ENCODE measurements around the gene MYRIP.
"Not testable (repeated sequence)": the region's sequence is repeated elsewhere in the genome, so short reads cannot be mapped to it uniquely, and the experiment has no call there.

MYRIP gene

DNA sequence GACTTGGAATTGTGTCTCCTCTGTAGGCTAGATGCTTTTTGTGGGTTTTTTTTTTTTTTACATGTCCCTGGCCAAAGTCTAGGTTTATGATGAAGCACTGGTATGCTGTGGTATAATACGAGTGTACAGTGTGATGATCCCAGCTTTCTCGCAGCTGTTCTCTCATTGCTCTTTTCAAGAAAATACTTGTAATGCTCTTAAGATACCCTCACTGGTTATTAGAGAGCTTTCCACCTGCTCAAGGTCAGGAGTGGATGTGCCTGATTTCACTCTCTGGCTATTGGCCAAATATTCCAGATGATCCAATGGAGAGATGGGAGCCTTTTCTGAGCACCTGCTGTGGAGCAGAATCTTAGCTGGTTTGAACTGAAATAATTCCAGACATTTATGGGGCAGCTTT is 215.1 kb downstream of the MYRIP start:
- Histone ChIP-seq H3K4me3 (replicated peaks; ENCODE audit: low read depth, low read length) (no peak overlapping the region), H3K36me3 (ENCODE audit: control insufficient read depth, insufficient read depth, low read length) (no peaks in the 10 kb centered on the region), H3K27me3 (replicated peaks; ENCODE audit: control insufficient read depth, insufficient read depth, low read length) (no peaks in the 10 kb centered on the region)
- no peak for DNase-seq (ENCODE audit: extremely low read depth, insufficient read length)
- TF ChIP-seq, protein P1, sequence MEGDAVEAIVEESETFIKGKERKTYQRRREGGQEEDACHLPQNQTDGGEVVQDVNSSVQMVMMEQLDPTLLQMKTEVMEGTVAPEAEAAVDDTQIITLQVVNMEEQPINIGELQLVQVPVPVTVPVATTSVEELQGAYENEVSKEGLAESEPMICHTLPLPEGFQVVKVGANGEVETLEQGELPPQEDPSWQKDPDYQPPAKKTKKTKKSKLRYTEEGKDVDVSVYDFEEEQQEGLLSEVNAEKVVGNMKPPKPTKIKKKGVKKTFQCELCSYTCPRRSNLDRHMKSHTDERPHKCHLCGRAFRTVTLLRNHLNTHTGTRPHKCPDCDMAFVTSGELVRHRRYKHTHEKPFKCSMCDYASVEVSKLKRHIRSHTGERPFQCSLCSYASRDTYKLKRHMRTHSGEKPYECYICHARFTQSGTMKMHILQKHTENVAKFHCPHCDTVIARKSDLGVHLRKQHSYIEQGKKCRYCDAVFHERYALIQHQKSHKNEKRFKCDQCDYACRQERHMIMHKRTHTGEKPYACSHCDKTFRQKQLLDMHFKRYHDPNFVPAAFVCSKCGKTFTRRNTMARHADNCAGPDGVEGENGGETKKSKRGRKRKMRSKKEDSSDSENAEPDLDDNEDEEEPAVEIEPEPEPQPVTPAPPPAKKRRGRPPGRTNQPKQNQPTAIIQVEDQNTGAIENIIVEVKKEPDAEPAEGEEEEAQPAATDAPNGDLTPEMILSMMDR (IDR thresholded peaks at IDR 0.05; ENCODE audit: insufficient read depth, low read length, poor library complexity, severe bottlenecking) = no peak

DNA sequence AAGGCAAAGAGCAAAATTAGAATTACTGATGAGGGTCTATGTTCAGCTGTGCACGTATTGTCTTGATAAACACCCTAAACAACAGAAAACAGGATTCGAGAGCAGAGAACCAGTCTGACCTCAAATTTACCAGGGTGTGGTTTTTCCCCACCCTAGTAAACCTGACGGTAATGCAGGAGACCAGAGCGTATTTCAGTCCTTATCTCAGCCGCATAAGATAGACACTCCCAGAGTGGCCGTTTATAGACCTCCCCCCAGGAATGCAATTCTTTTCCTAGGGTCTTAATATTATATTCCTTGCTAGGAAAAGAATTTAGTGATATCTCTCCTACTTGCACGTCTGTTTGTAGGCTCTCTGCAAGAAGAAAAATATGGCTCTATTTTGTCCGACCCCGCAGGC is 216.5 kb downstream of the MYRIP start:
- not testable (repeated sequence) for H3K27me3 ChIP-seq (replicated peaks; ENCODE audit: control insufficient read depth, insufficient read depth, low read length); H3K4me3 ChIP-seq (replicated peaks; ENCODE audit: low read depth, low read length); H3K36me3 ChIP-seq (ENCODE audit: control insufficient read depth, insufficient read depth, low read length); DNase-seq (ENCODE audit: extremely low read depth, insufficient read length)

DNA sequence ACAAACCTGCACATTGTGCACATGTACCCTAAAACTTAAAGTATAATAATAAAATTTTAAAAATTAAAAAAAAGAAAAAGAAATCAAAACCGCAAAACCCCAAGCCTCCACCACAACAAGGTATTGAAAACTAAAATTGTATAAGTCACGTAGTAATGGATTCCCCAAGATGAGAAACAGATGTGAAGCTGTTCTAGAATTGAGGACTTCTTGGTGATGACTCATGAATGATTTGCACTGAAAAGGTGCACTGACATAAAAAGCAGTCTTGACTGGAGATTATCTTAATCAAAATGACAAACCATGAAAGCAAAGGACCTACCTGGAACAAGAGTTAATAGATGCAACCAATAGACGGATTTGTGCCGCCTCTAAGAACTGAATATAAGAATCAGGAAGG is 225.8 kb downstream of the MYRIP start:
- Histone ChIP-seq H3K36me3 (ENCODE audit: control insufficient read depth, insufficient read depth, low read length) (no peaks in the 10 kb centered on the region), H3K4me3 (replicated peaks; ENCODE audit: low read depth, low read length) (no peak overlapping the region), H3K27me3 (replicated peaks; ENCODE audit: control insufficient read depth, insufficient read depth, low read length) (no peaks in the 10 kb centered on the region)
- TF ChIP-seq, protein P1 (IDR thresholded peaks at IDR 0.05; ENCODE audit: insufficient read depth, low read length, poor library complexity, severe bottlenecking) = no peak
- DNase-seq (ENCODE audit: extremely low read depth, insufficient read length) = no peak

DNA sequence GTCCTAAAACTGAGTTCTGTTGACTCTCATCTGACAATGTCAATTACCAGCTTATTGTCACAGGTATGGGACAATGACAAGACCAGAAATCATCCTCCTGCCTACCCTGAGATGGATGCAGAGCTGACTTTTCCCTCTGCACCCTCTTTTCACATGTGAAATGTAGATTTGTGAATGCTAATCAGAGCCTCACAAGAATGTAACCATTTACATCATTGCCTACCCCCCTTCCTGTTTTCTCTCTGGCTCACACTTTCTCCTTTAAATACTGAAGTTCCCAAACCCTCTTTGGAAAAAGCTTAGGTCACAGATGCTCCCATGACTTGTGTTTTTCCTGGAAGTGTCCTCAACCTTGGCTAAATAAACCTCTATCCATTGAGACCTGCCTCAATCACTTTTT is 228.2 kb downstream of the MYRIP start:
- DNase-seq (ENCODE audit: extremely low read depth, insufficient read length) = no peak
- Histone ChIP-seq H3K36me3 (ENCODE audit: control insufficient read depth, insufficient read depth, low read length) (no peaks in the 10 kb centered on the region), H3K27me3 (replicated peaks; ENCODE audit: control insufficient read depth, insufficient read depth, low read length) (no peaks in the 10 kb centered on the region), H3K4me3 (replicated peaks; ENCODE audit: low read depth, low read length) (no peak overlapping the region)
- TF ChIP-seq, protein P1 (IDR thresholded peaks at IDR 0.05; ENCODE audit: insufficient read depth, low read length, poor library complexity, severe bottlenecking) = no peak

DNA sequence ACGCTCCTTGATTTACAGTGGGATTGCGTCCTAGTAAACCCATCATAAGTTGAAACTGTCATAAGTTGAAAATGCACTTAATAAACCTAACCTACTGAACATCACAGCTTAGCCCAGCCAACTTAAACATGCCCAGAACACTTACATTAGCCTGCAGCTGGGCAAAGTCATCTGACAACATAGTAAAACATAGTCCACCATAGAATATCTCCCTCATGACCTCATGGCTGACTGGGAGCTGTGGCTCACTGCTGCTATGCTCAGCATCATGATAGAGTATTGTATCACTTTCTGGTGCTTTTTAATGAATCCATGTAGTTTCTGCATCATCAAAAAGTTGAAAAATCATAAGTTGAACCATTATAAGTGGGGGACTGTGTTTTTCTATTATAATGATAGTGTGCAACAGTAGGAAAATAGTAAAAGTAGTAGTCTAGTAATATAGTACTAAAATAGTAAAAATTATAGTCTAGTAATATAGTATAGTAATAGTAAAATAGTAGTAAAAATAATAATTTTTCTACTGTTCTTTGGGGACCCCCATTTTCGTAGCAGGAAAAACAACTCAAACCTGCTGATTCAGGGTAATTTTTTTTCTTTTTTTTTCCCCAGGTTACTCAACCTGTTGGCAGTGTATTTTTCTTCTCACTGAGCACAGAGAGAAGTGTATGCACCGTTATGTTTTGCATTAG is 233.5 kb downstream of the MYRIP start:
- DNase-seq (ENCODE audit: extremely low read depth, insufficient read length) = no peak
- no peaks in the 10 kb centered on the region; the same call in 1 of the 2 replicates for H3K27me3 ChIP-seq (replicated peaks; ENCODE audit: control insufficient read depth, insufficient read depth, low read length)
- TF ChIP-seq, protein P1 (IDR thresholded peaks at IDR 0.05; ENCODE audit: insufficient read depth, low read length, poor library complexity, severe bottlenecking) = no peak
- no peaks in the 10 kb centered on the region for H3K36me3 ChIP-seq (ENCODE audit: control insufficient read depth, insufficient read depth, low read length)
- H3K4me3 ChIP-seq (replicated peaks; ENCODE audit: low read depth, low read length) = no peak overlapping the region

DNA sequence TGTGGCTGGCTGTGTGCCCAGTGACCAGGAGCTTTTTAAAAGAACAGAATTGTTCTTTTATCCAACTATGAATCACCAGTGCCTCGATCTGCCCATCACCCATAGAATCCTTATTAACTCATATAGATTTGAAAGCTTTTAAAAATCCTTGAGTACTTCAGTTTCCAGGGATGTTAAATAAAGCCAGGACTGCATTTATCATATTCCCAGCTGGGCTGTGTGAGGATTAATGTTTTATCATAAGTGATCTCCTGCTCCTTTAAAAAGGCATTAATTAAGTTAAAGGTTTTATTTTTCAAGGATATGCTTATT is 234.0 kb downstream of the MYRIP start:
- TF ChIP-seq, protein P1 (IDR thresholded peaks at IDR 0.05; ENCODE audit: insufficient read depth, low read length, poor library complexity, severe bottlenecking) = no peak
- no peaks in the 10 kb centered on the region for H3K36me3 ChIP-seq (ENCODE audit: control insufficient read depth, insufficient read depth, low read length)

More for the DNA sequence above, 234.0 kb downstream of the MYRIP start:
- Histone ChIP-seq H3K4me3 (replicated peaks; ENCODE audit: low read depth, low read length) (no peak overlapping the region), H3K27me3 (replicated peaks; ENCODE audit: control insufficient read depth, insufficient read depth, low read length) (no peaks in the 10 kb centered on the region; the same call in 1 of the 2 replicates)
- no peak for DNase-seq (ENCODE audit: extremely low read depth, insufficient read length)

Measured in GM06990 (cell line).